ENCODE data around the gene NDUFB8. TPM values are rescaled to one million over a fixed set of nuclear protein-coding genes. Genes with fewer than 3 reads are reported as not detected.

Gene NDUFB8
- total and polyA plus RNA-seq, 10 of the 15 experiments (the other 5 are each of a cell fraction or from before 2014, with no cell fraction given): 180 to 572 (median 382) TPM

- H3K79me2 ChIP-seq (ENCODE audit: control insufficient read depth, insufficient read depth, low read length): no peaks in the 10 kb centered on the region
- no peak overlapping the region for H3K27ac ChIP-seq (ENCODE audit: control insufficient read depth, insufficient read depth)
- intact Hi-C loops (cut with micrococcal nuclease; ENCODE audit: unreplicated experiment): no loop called here
- H3K36me3 ChIP-seq (ENCODE audit: control insufficient read depth in 2 of 2, insufficient read depth in 2 of 2, low read length in 1 of 2): no peaks in the 10 kb centered on the region; a peak in 1 of 4 replicates
- peak overlapping the region; percentile 69 for H3K4me2 ChIP-seq (ENCODE audit: control insufficient read depth, insufficient read depth)
- H3K27me3 ChIP-seq (replicated peaks in 1 of 2; ENCODE audit: control insufficient read depth in 2 of 2, insufficient read depth in 2 of 2, low read length in 1 of 2): peaks cover 0 to 6% of the 10 kb centered on the region in 2 experiments; a peak in 1 of 4 replicates
- CTCF ChIA-PET: interaction anchor here (0.6 to 5.5 kb wide), 30 partner anchors 8 to 406 kb away, joined by 3 to 49 read pairs (median 4); no protein-coding TSS in a partner anchor
- H3K9me3 ChIP-seq (replicated peaks; ENCODE audit: control insufficient read depth, insufficient read depth, low read length): no peaks in the 10 kb centered on the region
- RAD21 ChIA-PET (ENCODE audit: unreplicated experiment): interaction anchor here (1.1 to 3.5 kb wide), 3 partner anchors 36 to 145 kb away, joined by 3 to 9 read pairs (median 4); no protein-coding TSS in a partner anchor
- H3K4me3 ChIP-seq: peak overlapping the region; percentile 61; the same call in 1 of the 2 replicates
- POLR2A ChIA-PET: interaction anchor here (0.5 kb wide), 1 partner anchor 109 kb away, joined by 3 read pairs; no protein-coding TSS in a partner anchor
- H4K20me1 ChIP-seq (ENCODE audit: control insufficient read depth, insufficient read depth): peaks cover 2% of the 10 kb centered on the region; the same call in 1 of the 2 replicates
- FAIRE-seq (no peak), ATAC-seq (peak; percentile 84), DNase-seq (ENCODE audit: low read depth, low spot score) (no peak)
- under 1% methylated on average over 51 of the region's 59 CpGs for WGBS (ENCODE audit: insufficient coverage, insufficient replicate concordance, low lambda C conversion rate, missing lambda C conversion rate)
- SMC1A ChIA-PET (ENCODE audit: uncharacterized antibody, unreplicated experiment): interaction anchor here (0.7 to 2.4 kb wide), 5 partner anchors 13 to 143 kb away, joined by 3 to 13 read pairs (median 7); no protein-coding TSS in a partner anchor
- peaks cover 5% of the 10 kb centered on the region for H3K4me1 ChIP-seq (ENCODE audit: control insufficient read depth, insufficient read depth, low read length)
- no peak overlapping the region for H3K9ac ChIP-seq (ENCODE audit: control insufficient read depth, insufficient read depth, low read length)
- TF ChIP-seq, protein P1, sequence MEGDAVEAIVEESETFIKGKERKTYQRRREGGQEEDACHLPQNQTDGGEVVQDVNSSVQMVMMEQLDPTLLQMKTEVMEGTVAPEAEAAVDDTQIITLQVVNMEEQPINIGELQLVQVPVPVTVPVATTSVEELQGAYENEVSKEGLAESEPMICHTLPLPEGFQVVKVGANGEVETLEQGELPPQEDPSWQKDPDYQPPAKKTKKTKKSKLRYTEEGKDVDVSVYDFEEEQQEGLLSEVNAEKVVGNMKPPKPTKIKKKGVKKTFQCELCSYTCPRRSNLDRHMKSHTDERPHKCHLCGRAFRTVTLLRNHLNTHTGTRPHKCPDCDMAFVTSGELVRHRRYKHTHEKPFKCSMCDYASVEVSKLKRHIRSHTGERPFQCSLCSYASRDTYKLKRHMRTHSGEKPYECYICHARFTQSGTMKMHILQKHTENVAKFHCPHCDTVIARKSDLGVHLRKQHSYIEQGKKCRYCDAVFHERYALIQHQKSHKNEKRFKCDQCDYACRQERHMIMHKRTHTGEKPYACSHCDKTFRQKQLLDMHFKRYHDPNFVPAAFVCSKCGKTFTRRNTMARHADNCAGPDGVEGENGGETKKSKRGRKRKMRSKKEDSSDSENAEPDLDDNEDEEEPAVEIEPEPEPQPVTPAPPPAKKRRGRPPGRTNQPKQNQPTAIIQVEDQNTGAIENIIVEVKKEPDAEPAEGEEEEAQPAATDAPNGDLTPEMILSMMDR (IDR thresholded peaks at IDR 0.05 in 2 of 3, conservative IDR thresholded peaks at IDR 0.05 in 1 of 3; ENCODE audit: control insufficient read depth in 2 of 3, extremely low read depth in 1 of 3, insufficient read depth in 1 of 3, low read depth in 3 of 3, low read length in 3 of 3): peak; percentile 70 to 89 (median 82)
- TF ChIP-seq SMC3 (IDR thresholded peaks at IDR 0.05; ENCODE audit: borderline replicate concordance, low read length) (peak; percentile 30; the same call in 1 of the 2 replicates), USF2 (IDR thresholded peaks at IDR 0.05; ENCODE audit: borderline replicate concordance, low read depth, low read length) (no peak), RBBP5 (conservative IDR thresholded peaks at IDR 0.05) (no peak), SPI1 (IDR thresholded peaks at IDR 0.05; ENCODE audit: borderline replicate concordance, insufficient read depth, low read depth, low read length) (no peak), RB1 (IDR thresholded peaks at IDR 0.05; ENCODE audit: borderline replicate concordance) (0 out of 2 replicates have a peak, but pooled peaks have one; percentile 22), BHLHE40 (IDR thresholded peaks at IDR 0.05; ENCODE audit: borderline replicate concordance in 1 of 2, low read depth in 2 of 2, low read length in 1 of 2) (peak; percentile 42 to 75; a peak in 2 of 4 replicates)
- BruUV-seq (replicated peaks): no TSS peak
- in situ Hi-C loops (cut with MboI): no loop called here
- H2AFZ ChIP-seq (ENCODE audit: control insufficient read depth, low read depth, low read length): peak overlapping the region; percentile 55
Measured at GRCh38 chr10:100482181-100482833, 47.4 kb downstream of the NDUFB8 start.

Data from GM12878 (cell line).